Superior temporal gyrus (tissue), 1 donor: ENCODE measurements around the gene RHBDL3.
"Not testable (repeated sequence)": the region's sequence is repeated elsewhere in the genome, so short reads cannot be mapped to it uniquely, and the experiment has no call there.

ENCODE experiments used
- DNase-seq: peaks from one replicate; pipeline ENCODE4 v3.0.0-alpha.2; 2016; ENCODE audit errors: extremely low spot score

Gene RHBDL3

GRCh38 chr17:32289471-32290070 lies 23.9 kb downstream of the RHBDL3 start:
- DNase-seq: no peak

GRCh38 chr17:32292094-32292493 lies 26.5 kb downstream of the RHBDL3 start:
- DNase-seq: no peak

- no peak for DNase-seq
Measured at GRCh38 chr17:32297424-32297823, 31.8 kb downstream of the RHBDL3 start.

DNA sequence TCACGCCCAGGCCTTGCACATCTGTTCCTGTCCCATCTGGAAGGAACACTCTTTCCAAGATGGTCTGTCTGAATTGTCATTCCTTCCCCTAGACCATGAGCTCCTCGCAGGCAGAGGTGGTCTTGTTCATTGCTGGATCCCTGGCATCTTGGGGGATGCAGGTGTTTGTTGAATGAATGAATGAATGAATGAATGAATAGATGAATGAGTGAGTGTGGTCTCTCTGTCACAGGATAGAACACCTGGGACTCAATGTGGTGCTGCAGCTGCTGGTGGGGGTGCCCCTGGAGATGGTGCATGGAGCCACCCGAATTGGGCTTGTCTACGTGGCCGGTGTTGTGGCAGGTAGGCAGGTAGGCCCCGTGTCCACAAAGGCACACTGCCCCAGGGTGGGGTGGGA lies 32.2 kb downstream of the RHBDL3 start:
- no peak for DNase-seq

DNA sequence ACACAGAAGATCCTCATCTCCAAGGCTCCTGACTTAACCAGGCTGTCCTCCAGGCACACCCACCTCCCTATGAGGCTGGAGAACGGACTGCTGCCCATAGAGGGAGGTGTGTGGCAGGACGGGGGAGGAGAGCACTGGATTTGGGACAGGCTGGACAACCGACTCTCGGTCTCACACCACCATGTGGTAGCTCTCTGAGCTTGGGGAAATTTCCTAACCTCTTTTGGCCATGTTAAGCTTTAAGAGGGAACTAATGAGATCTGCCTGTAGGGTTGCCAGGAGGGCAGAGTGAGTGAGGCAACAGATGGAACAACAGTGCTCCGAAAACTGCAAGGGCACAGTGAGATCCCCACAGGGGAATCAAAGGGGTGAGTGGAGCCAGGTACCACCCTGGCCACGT lies 32.7 kb downstream of the RHBDL3 start:
- DNase-seq: no peak

- DNase-seq: no peak
Measured at GRCh38 chr17:32298721-32299579, 33.3 kb downstream of the RHBDL3 start.

- no peak for DNase-seq
Measured at GRCh38 chr17:32299580-32300164, 34.0 kb downstream of the RHBDL3 start.

DNA sequence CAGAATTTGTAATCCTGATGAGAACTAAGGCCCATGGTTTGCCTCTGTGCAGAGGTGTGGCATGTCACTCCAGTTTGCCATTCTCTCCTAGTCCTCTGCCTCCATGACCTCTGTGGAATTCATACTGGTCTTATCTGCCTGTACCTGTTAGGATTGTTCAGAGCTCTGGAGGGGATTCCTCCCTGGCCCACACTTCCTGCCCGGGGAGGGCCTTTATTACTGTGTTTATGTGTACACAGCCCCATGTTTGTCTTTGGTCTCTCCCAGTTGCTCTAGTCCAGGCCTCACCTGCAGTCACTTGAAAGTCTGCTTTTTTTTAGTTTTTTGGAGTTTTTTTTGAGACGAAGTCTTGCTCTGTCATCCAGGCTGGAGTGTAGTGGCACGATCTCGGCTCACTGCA lies 36.4 kb downstream of the RHBDL3 start:
- DNase-seq: no peak

GRCh38 chr17:32302860-32303649 lies 37.4 kb downstream of the RHBDL3 start:
- DNase-seq: no peak

DNA sequence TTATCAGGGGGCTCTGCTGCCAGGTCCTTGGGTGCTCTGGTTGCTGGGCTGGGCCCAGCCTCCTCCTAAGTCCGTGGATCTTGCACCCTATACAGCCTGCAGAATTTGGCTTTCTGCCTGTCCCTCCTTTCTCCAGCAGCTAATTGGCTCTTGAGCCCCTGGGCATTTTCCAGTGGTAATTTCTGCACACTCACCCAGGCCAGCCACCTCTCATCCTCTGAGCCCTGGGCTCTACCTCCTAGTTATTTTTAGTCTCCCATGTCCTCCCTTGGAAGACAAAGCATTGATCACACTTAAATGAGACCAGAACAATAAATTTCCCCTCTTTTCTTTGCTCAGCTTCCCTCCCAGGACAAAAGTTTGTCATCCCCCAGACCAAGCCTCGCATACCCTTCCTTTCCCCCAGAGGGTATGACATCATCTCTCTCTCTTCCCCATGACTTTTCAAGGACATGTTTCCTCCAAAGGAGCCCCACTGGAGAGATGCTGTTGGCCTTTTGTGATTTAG lies 38.2 kb downstream of the RHBDL3 start:
- DNase-seq: no peak

DNA sequence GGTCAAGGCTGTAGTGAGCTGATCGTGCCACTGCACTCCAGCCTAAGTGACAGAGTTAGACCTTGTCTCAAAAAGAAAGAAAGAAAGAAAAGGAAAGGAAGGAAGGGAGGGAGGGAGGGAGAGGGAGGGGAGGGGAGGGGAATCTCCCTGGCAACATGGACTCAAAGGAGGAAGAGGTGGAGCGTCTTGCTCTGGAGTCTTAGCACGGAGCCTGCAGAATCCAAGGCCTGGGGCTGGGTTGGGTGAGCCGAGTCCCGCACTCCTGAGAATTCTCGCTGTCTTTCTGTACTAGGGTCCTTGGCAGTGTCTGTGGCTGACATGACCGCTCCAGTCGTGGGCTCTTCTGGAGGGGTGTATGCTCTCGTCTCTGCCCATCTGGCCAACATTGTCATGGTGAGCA lies 39.4 kb downstream of the RHBDL3 start:
- DNase-seq: no peak

- no peak for DNase-seq
Measured at GRCh38 chr17:32307658-32308057, 42.0 kb downstream of the RHBDL3 start.

DNA sequence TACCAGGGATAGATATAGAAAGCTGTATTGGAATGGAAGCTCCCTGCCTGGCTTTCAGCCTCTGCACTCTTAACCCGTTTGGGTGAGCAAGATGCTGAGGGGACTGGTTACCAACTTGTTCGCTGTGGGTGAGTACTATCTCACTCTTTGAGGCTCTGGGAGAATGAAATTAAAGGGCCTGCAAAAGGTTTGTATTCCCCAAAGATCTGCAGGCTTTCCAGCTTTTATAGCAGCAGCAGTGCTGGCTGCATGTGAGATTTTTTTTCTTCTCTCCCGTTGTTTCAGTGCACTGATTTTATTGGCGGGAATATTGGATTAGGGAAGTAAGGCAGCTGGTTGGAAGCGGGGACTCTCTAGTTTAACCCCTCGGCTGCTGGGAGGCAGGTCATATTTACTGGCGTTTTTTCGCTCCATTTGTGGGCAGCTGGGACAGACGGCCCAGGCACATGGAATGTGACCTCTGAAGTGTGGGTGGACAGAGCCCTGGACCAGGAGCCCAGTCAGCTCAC lies 45.5 kb downstream of the RHBDL3 start:
- DNase-seq: peak; percentile 32

- no peak for DNase-seq
Measured at GRCh38 chr17:32314636-32315035, 49.0 kb downstream of the RHBDL3 start.

GRCh38 chr17:32315171-32315570 lies 49.5 kb downstream of the RHBDL3 start:
- no peak for DNase-seq

GRCh38 chr17:32316653-32317052 lies 51.0 kb downstream of the RHBDL3 start:
- DNase-seq: not testable (repeated sequence)

DNA sequence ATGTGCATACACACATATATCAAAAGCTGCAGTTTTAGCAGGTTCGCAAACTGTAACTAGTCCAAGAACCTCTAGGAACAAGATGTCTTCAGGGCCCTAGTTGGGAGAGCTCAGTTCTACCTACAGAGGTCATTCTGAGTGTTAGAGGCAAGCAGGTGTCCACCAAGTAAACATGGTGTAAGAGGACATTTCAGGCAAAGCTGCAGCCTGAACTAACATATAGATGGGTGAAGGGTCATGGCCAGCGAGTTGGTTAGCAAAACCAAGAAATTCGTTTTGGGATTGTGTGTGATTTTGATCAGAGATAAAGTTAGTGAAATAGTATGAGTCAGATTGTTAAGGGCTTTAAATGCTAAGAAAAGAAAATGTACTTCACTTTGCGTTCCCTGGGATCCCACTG lies 51.7 kb downstream of the RHBDL3 start:
- DNase-seq: no peak

GRCh38 chr17:32318071-32318470 lies 52.4 kb downstream of the RHBDL3 start:
- DNase-seq: no peak

- DNase-seq: peak; percentile 86
Measured at GRCh38 chr17:32319548-32319905, 53.9 kb downstream of the RHBDL3 start.

GRCh38 chr17:32320080-32320479 lies 54.4 kb downstream of the RHBDL3 start:
- not testable (repeated sequence) for DNase-seq

DNA sequence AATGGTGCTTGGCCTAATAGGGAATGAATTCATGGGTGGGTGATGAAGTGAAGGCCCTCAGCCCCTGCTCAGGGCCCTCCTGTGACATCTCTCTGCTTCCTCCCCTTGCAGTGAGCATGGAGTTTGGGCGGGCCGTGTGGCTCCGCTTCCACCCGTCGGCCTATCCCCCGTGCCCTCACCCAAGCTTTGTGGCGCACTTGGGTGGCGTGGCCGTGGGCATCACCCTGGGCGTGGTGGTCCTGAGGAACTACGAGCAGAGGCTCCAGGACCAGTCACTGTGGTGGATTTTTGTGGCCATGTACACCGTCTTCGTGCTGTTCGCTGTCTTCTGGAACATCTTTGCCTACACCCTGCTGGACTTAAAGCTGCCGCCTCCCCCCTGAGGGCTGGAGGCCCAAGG lies 55.2 kb downstream of the RHBDL3 start:
- DNase-seq: no peak

DNA sequence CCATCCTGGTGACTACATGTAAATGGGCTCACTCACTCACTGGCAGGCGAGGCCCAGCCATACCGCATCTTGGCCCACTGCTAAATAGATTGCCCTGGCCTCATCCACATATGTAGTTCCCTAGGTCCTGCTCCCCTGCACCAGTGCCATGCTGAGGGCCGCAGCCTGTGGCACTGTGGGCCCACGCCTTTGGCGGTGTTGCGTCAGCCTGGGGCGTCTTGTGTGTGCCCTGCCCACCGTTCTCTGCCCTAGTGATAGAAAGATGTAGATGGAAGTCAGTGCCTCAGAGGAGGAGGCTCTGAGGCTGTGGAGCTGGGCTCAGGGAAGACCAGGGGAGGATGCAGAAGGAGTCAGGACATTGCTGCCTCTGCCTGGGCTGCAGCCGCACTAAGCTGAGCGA lies 57.4 kb downstream of the RHBDL3 start:
- no peak for DNase-seq
